ENCODE measurements around the gene WDR88.
A peak's percentile ranks its signal among the peaks of the same experiment; 100 is the strongest.
"Not testable (repeated sequence)": the region's sequence is repeated elsewhere in the genome, so short reads cannot be mapped to it uniquely, and the experiment has no call there.

The WDR88 gene

GRCh38 chr19:33174186-33174585 is 42.3 kb downstream of the WDR88 start:
- no peak for DNase-seq
- Mint-ChIP-seq H3K27ac (no peak overlapping the region), H3K4me1 (peaks cover 59% of the 10 kb centered on the region), H3K4me3 (no peak overlapping the region), H3K27me3 (no peaks in the 10 kb centered on the region), H3K9me3 (peaks cover 0 to 6% of the 10 kb centered on the region in 2 donors)
- ATAC-seq: no peak

- peaks cover 0 to 4% of the 10 kb centered on the region in 2 donors for H3K9me3 Mint-ChIP-seq
- peak overlapping the region; percentile 98 to 99 for H3K4me3 Mint-ChIP-seq
- H3K27me3 Mint-ChIP-seq: no peaks in the 10 kb centered on the region
- H3K27ac Mint-ChIP-seq: peak overlapping the region in 1 of 2 donors; percentile 9
- peaks cover 59% of the 10 kb centered on the region for H3K4me1 Mint-ChIP-seq
- no peak for ATAC-seq
- DNase-seq: no peak
These were observed 43.4 kb downstream of the WDR88 start for GRCh38 chr19:33175156-33175782.

GRCh38 chr19:33175886-33176669 is 44.2 kb downstream of the WDR88 start:
- peaks cover 59% of the 10 kb centered on the region for H3K4me1 Mint-ChIP-seq

GRCh38 chr19:33176670-33177416 is 44.9 kb downstream of the WDR88 start:
- ATAC-seq (peak; percentile 95), DNase-seq (peak; percentile 98 to 99)
- Mint-ChIP-seq H3K4me3 (peak overlapping the region; percentile 98 to 99), H3K27me3 (no peaks in the 10 kb centered on the region), H3K9me3 (peaks cover 0 to 4% of the 10 kb centered on the region in 2 donors), H3K27ac (peak overlapping the region; percentile 92 to 100), H3K4me1 (peaks cover 59% of the 10 kb centered on the region)

More at GRCh38 chr19:33175886-33176669, 44.2 kb downstream of the WDR88 start:
- H3K9me3 Mint-ChIP-seq: peaks cover 0 to 4% of the 10 kb centered on the region in 2 donors
- DNase-seq (peak; percentile 30 to 42), ATAC-seq (peak; percentile 0)
- no peaks in the 10 kb centered on the region for H3K27me3 Mint-ChIP-seq
- H3K4me3 Mint-ChIP-seq: peak overlapping the region; percentile 98 to 99
- H3K27ac Mint-ChIP-seq: peak overlapping the region; percentile 92 to 100

- ATAC-seq (peak; percentile 51), DNase-seq (no peak)
- Mint-ChIP-seq H3K27me3 (no peaks in the 10 kb centered on the region), H3K9me3 (peaks cover 0 to 4% of the 10 kb centered on the region in 2 donors), H3K27ac (peak overlapping the region in 1 of 2 donors; percentile 100), H3K4me3 (peak overlapping the region; percentile 98 to 99), H3K4me1 (peaks cover 53% of the 10 kb centered on the region)
These were observed 45.6 kb downstream of the WDR88 start for GRCh38 chr19:33177417-33177979.

- Mint-ChIP-seq H3K27ac (peak overlapping the region in 1 of 2 donors; percentile 93), H3K9me3 (no peaks in the 10 kb centered on the region), H3K27me3 (peaks cover 4% of the 10 kb centered on the region), H3K4me1 (peaks cover 8% of the 10 kb centered on the region), H3K4me3 (peak overlapping the region in 1 of 2 donors; percentile 19)
- DNase-seq (no peak), ATAC-seq (no peak)
These were observed 54.7 kb downstream of the WDR88 start for GRCh38 chr19:33186431-33187182.

- Mint-ChIP-seq H3K9me3 (no peaks in the 10 kb centered on the region), H3K27me3 (peaks cover 10% of the 10 kb centered on the region), H3K4me3 (no peak overlapping the region), H3K4me1 (peaks cover 8% of the 10 kb centered on the region), H3K27ac (no peak overlapping the region)
- ATAC-seq (no peak), DNase-seq (no peak)
These were observed 55.2 kb downstream of the WDR88 start for GRCh38 chr19:33187183-33187540.

GRCh38 chr19:33189453-33189852 is 57.5 kb downstream of the WDR88 start:
- Mint-ChIP-seq H3K4me3 (no peak overlapping the region), H3K9me3 (no peaks in the 10 kb centered on the region), H3K4me1 (peaks cover 13% of the 10 kb centered on the region), H3K27me3 (peaks cover 27% of the 10 kb centered on the region), H3K27ac (no peak overlapping the region)
- ATAC-seq (no peak), DNase-seq (no peak)

- H3K4me3 Mint-ChIP-seq, H3K9me3 Mint-ChIP-seq, DNase-seq, ATAC-seq, H3K27ac Mint-ChIP-seq: not testable (repeated sequence)
- H3K27me3 Mint-ChIP-seq: peaks cover 39% of the 10 kb centered on the region
- peaks cover 12% of the 10 kb centered on the region for H3K4me1 Mint-ChIP-seq
These were observed 59.2 kb downstream of the WDR88 start for GRCh38 chr19:33191092-33191491.

GRCh38 chr19:33191501-33191900 is 59.6 kb downstream of the WDR88 start:
- Mint-ChIP-seq H3K4me3 (no peak overlapping the region), H3K9me3 (no peaks in the 10 kb centered on the region), H3K27me3 (peaks cover 43% of the 10 kb centered on the region), H3K4me1 (peaks cover 7% of the 10 kb centered on the region), H3K27ac (no peak overlapping the region)
- DNase-seq: no peak
- ATAC-seq: no peak

- Mint-ChIP-seq H3K27ac (no peak overlapping the region), H3K9me3 (no peaks in the 10 kb centered on the region), H3K4me3 (no peak overlapping the region), H3K27me3 (peaks cover 48% of the 10 kb centered on the region), H3K4me1 (peaks cover 4% of the 10 kb centered on the region)
- ATAC-seq (no peak), DNase-seq (no peak)
These were observed 60.1 kb downstream of the WDR88 start for GRCh38 chr19:33192010-33192409.

- ATAC-seq (no peak), DNase-seq (no peak)
- H3K9me3 Mint-ChIP-seq: no peaks in the 10 kb centered on the region
- H3K27me3 Mint-ChIP-seq: peaks cover 52% of the 10 kb centered on the region
- H3K4me1 Mint-ChIP-seq: peaks cover 4% of the 10 kb centered on the region
- peak overlapping the region; percentile 49 to 77 for H3K4me3 Mint-ChIP-seq
- H3K27ac Mint-ChIP-seq: no peak overlapping the region
These were observed 61.5 kb downstream of the WDR88 start for GRCh38 chr19:33193269-33193864.

GRCh38 chr19:33193865-33194362 is 62.0 kb downstream of the WDR88 start, which contains the start of gene LRP3:
Gene LRP3, plus strand, starts transcription at chr19:33194330. Its CDS starts 456 bp downstream, at chr19:33194786.
- H3K4me1 Mint-ChIP-seq: peaks cover 4% of the 10 kb centered on the region
- peak within 1 kb of the TSS; percentile 49 to 77 for H3K4me3 Mint-ChIP-seq
- no peaks in the 10 kb centered on the region for H3K9me3 Mint-ChIP-seq
- no peak within 1 kb of the TSS for H3K27ac Mint-ChIP-seq
- H3K27me3 Mint-ChIP-seq: peaks cover 52% of the 10 kb centered on the region
- ATAC-seq: peak; percentile 19
- no peak for DNase-seq

- ATAC-seq (peak; percentile 50), DNase-seq (no peak)
- Mint-ChIP-seq H3K27ac (no peak overlapping the region), H3K4me1 (peaks cover 7% of the 10 kb centered on the region), H3K9me3 (no peaks in the 10 kb centered on the region), H3K4me3 (no peak overlapping the region), H3K27me3 (peaks cover 52% of the 10 kb centered on the region)
These were observed 62.6 kb downstream of the WDR88 start for GRCh38 chr19:33194532-33194885.
